GM21447 (cell line): ENCODE measurements around the gene DLEU7.
A peak's percentile ranks its signal among the peaks of the same experiment; 100 is the strongest.

Source experiments
- ATAC-seq: cut with Tn5 transposase; IDR thresholded peaks from one replicate; pipeline ENCODE4 v1.9.1; 2021; ENCODE audit not compliant: unreplicated experiment

DLEU7 gene

GRCh38 chr13:50843257-50844083 is at the start of gene DLEU7:
Gene DLEU7 (minus strand): TSS chr13:50843692. CDS start chr13:50843646, 46 bp downstream.
- no peak for ATAC-seq

- peak; percentile 41 for ATAC-seq
Observed at GRCh38 chr13:50892210-50892944, 48.9 kb upstream of the DLEU7 start.

- ATAC-seq: no peak
Observed at GRCh38 chr13:50891206-50891605, 47.7 kb upstream of the DLEU7 start.

GRCh38 chr13:50889317-50889716 is 45.8 kb upstream of the DLEU7 start:
- ATAC-seq: no peak

GRCh38 chr13:50888362-50888761 is 44.9 kb upstream of the DLEU7 start:
- no peak for ATAC-seq

GRCh38 chr13:50887151-50887550 is 43.7 kb upstream of the DLEU7 start:
- no peak for ATAC-seq

GRCh38 chr13:50884265-50884664 is 40.8 kb upstream of the DLEU7 start:
- no peak for ATAC-seq

- no peak for ATAC-seq
Observed at GRCh38 chr13:50883728-50884127, 40.2 kb upstream of the DLEU7 start.

- no peak for ATAC-seq
Observed at GRCh38 chr13:50882816-50883435, 39.4 kb upstream of the DLEU7 start.

- ATAC-seq: no peak
Observed at GRCh38 chr13:50873991-50874390, 30.5 kb upstream of the DLEU7 start.

GRCh38 chr13:50873467-50873866 is 30.0 kb upstream of the DLEU7 start:
- no peak for ATAC-seq

GRCh38 chr13:50871405-50871804 is 27.9 kb upstream of the DLEU7 start:
- no peak for ATAC-seq

GRCh38 chr13:50867637-50867945 is 24.1 kb upstream of the DLEU7 start:
- no peak for ATAC-seq

GRCh38 chr13:50866817-50867636 is 23.5 kb upstream of the DLEU7 start:
- no peak for ATAC-seq

GRCh38 chr13:50864492-50864891 is 21.0 kb upstream of the DLEU7 start:
- no peak for ATAC-seq

- ATAC-seq: no peak
Observed at GRCh38 chr13:50855681-50856080, 12.2 kb upstream of the DLEU7 start.

GRCh38 chr13:50850445-50850844 is 7.0 kb upstream of the DLEU7 start:
- no peak for ATAC-seq

- ATAC-seq: no peak
Observed at GRCh38 chr13:50847501-50847900, 4.0 kb upstream of the DLEU7 start.

GRCh38 chr13:50846861-50847475 is 3.5 kb upstream of the DLEU7 start:
- no peak for ATAC-seq

- no peak for ATAC-seq
Observed at GRCh38 chr13:50845211-50845610, 1.7 kb upstream of the DLEU7 start.
